Mucosa of stomach (tissue), 1 donor: ENCODE data around the gene SLC2A13.
"Not testable (repeated sequence)": the region's sequence is repeated elsewhere in the genome, so short reads cannot be mapped to it uniquely, and the experiment has no call there.

ENCODE experiments used
- H3K27me3 ChIP-seq: one replicate; pipeline ENCODE4 v1.7.0; 2013; ENCODE audit warnings: mild to moderate bottlenecking, low read length; ENCODE audit not compliant: control insufficient read depth, insufficient read depth
- H3K36me3 ChIP-seq: one replicate; pipeline ENCODE4 v1.7.0; 2013; ENCODE audit warnings: low read length; ENCODE audit not compliant: control insufficient read depth, insufficient read depth
- H3K4me1 ChIP-seq: one replicate; pipeline ENCODE4 v1.7.0; 2013; ENCODE audit warnings: mild to moderate bottlenecking, low read length; ENCODE audit not compliant: control insufficient read depth, insufficient read depth
- H3K4me3 ChIP-seq: one replicate; pipeline ENCODE4 v1.7.0; 2013; ENCODE audit warnings: low read length
- H3K9ac ChIP-seq: one replicate; pipeline ENCODE4 v1.7.0; 2013; ENCODE audit warnings: mild to moderate bottlenecking, low read length, moderate library complexity
- H3K9me3 ChIP-seq: one replicate; pipeline ENCODE4 v1.7.0; 2013; ENCODE audit warnings: mild to moderate bottlenecking, low read length, moderate library complexity; ENCODE audit not compliant: control insufficient read depth
- donor health status: Pancreatic carcinoma.

Gene SLC2A13

DNA sequence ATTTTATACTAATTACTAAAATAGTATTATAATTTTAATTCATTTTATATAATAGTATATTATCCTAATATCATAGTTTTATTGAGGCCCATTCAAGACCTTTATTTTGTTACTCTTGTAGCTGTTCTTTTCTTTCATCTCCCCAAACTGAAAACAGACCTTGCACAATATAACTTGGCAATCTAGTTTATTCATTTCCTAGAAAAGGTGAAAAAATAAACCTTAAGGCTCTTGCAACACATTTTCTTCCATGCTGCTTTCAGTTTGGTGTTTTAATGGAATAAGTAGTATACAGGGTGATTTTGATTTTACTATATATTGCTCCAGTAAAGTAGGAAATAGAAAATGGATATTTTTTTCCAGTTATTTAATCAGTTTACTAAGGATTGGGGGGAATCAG, 174.0 kb downstream of the SLC2A13 start:
- Histone ChIP-seq H3K4me3 (no peak overlapping the region), H3K36me3 (no peaks in the 10 kb centered on the region), H3K9ac (no peak overlapping the region), H3K4me1 (no peaks in the 10 kb centered on the region), H3K9me3 (no peaks in the 10 kb centered on the region), H3K27me3 (no peaks in the 10 kb centered on the region)

DNA sequence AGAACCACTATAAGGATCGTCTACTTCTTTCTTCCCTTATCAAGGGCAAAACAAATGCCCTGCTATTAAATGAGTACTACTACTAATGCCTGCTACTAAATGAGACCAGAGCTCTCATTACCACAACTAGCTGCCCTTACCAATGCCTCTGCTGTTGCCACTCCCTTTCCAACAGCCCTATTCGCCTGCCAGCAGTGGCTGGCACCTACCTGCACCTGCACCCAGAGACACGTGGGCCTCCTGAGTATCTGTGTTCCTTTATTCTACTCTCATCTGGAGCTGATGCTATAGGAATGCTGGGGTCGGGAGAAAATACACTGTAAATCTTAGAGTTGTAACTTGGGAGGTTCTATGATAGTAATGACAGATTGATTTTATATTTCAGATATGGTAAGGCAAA, 174.7 kb downstream of the SLC2A13 start:
- H3K4me1 ChIP-seq, result no peaks in the 10 kb centered on the region
- H3K9ac ChIP-seq, result no peak overlapping the region
- H3K4me3 ChIP-seq, result no peak overlapping the region
- H3K27me3 ChIP-seq, result no peaks in the 10 kb centered on the region
- H3K9me3 ChIP-seq, result no peaks in the 10 kb centered on the region
- H3K36me3 ChIP-seq, result no peaks in the 10 kb centered on the region

DNA sequence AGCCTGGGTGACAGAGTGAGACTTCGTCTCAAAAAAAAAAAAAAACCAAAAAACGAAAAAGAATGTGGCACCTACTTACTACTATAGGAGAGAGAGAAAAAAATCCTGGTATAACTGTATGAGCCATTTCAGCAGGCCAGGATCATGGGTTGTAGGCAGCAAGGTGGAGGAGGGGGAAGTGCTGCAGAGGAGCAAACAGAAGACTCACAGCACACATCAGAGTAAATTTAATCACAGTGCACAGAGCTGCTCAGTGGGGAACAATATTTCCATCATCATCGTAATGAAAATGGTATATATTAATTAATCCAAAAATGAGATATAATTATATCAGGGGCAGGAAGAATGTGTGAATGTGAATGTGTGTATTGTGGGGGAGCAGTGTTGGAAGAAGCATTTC, 175.8 kb downstream of the SLC2A13 start:
- no peaks in the 10 kb centered on the region for H3K36me3 ChIP-seq
- H3K9ac ChIP-seq, result no peak overlapping the region
- no peaks in the 10 kb centered on the region for H3K27me3 ChIP-seq
- H3K9me3 ChIP-seq, result no peaks in the 10 kb centered on the region
- H3K4me1 ChIP-seq, result no peaks in the 10 kb centered on the region
- no peak overlapping the region for H3K4me3 ChIP-seq

DNA sequence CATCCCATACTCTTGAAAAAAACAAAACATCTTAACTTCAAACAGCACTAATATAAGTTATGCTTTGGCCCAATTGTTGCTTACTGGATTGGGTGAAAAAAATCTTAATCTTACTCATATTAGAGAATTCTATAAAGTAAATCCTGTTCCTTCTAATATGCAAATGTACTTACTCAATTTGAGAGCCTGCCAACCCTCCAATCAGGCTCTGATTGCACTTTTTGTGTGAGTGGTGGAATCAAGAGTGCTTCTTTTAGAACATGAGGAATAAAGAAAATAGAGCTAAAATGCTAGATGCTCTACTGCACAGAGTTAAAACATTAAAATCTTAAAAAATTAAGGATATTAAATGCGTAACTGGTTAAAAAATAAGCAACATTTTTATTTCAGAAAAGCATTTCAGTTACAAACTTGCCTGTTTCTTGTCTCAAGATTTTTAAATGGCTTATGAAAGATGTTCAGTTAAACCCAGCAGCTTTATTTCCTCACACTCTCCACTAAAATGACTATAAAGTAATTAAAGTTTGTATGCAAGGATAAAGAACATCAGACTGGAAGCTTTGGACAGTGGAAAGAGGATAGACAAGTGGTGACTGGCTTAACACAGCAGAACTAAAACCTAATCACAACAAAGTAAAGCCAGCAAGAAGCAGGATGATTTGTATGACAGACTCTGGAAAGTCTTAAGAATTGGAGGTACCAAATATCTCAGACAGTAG, 177.5 kb downstream of the SLC2A13 start:
- Histone ChIP-seq H3K9me3 (no peaks in the 10 kb centered on the region), H3K27me3 (no peaks in the 10 kb centered on the region), H3K4me3 (no peak overlapping the region), H3K36me3 (no peaks in the 10 kb centered on the region), H3K4me1 (no peaks in the 10 kb centered on the region), H3K9ac (no peak overlapping the region)

DNA sequence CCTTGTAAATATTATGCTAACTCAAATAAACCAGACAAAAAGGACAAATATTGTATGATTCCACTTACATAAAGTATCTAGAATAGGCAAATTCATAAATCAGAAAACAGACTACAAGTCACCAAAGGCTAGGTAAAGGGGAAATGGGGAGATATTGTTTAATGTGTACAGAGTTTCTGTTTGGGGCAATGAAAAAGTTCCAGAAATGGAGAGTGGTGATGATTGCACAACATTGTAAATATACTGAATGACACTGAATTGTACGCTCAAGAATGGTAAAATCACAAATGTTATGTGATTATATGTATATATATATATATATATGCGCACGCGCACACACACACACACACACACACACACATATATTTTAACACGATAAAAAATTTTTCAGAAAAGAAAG, 182.5 kb downstream of the SLC2A13 start:
- H3K9me3 ChIP-seq, result no peaks in the 10 kb centered on the region
- H3K9ac ChIP-seq, result no peak overlapping the region
- H3K27me3 ChIP-seq, result no peaks in the 10 kb centered on the region
- no peaks in the 10 kb centered on the region for H3K36me3 ChIP-seq
- H3K4me1 ChIP-seq, result peaks cover 8% of the 10 kb centered on the region
- H3K4me3 ChIP-seq, result no peak overlapping the region

DNA sequence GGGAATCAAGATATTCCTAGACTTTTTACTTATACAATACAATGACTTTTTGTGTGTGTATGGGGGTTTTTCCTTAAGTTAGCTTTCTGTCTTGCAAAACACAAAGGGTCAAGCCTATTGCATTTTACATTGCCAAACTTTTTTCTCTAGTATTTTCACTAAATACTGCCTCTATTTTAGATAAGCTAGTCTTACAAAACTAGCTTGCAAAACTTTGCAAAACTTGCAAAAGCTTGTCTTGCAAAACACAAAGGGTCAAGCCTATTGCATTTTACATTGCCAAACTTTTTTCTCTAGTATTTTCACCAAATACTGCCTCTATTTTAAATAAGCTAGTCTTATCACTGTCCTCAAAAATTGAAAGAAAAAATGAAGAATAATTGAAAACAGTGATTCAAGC, 183.3 kb downstream of the SLC2A13 start:
- not testable (repeated sequence) for H3K9me3 ChIP-seq, H3K4me3 ChIP-seq, H3K27me3 ChIP-seq, H3K4me1 ChIP-seq, H3K36me3 ChIP-seq, H3K9ac ChIP-seq

DNA sequence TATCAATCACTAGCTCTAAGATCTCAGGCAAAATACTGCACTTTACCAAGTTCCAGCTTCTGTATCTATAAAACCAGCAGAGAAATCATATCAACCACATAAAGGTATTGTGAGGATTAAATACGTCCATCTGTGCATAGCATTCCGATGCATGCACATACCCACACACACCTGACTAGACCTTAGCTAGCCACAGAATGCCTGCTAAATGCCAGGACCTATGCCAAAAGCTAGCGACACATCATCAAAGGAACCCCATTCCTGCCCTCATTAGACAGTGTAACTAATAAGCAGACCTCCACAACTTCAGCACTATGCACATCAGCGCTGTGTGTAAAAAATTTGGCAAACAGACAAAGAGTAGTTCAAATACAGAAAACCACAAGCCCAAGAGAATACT, 185.2 kb downstream of the SLC2A13 start:
- no peaks in the 10 kb centered on the region for H3K27me3 ChIP-seq
- H3K36me3 ChIP-seq, result no peaks in the 10 kb centered on the region
- peaks cover 8% of the 10 kb centered on the region for H3K4me1 ChIP-seq
- no peak overlapping the region for H3K4me3 ChIP-seq
- no peak overlapping the region for H3K9ac ChIP-seq
- no peaks in the 10 kb centered on the region for H3K9me3 ChIP-seq

DNA sequence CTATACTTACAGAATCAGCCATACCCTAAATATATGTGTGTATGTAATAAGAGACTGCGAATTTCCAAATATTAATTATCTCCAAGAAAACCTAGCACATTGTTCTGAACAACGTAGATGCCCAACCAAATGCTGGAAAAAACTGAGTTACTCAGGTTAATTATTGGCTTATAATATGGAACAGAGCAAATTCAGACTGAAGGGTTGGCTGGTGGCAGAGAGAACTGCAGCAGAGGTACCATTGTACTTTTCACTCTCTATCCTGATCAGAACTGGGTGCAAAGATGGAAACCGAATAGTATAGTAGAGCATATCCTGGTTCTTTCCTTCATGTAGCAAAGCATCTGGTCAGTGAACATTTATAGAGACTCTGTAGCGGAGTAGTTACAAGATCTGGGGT, 185.7 kb downstream of the SLC2A13 start:
- H3K9me3 ChIP-seq, result no peaks in the 10 kb centered on the region
- no peaks in the 10 kb centered on the region for H3K27me3 ChIP-seq
- H3K36me3 ChIP-seq, result no peaks in the 10 kb centered on the region
- no peak overlapping the region for H3K9ac ChIP-seq
- H3K4me3 ChIP-seq, result no peak overlapping the region
- H3K4me1 ChIP-seq, result peaks cover 8% of the 10 kb centered on the region

DNA sequence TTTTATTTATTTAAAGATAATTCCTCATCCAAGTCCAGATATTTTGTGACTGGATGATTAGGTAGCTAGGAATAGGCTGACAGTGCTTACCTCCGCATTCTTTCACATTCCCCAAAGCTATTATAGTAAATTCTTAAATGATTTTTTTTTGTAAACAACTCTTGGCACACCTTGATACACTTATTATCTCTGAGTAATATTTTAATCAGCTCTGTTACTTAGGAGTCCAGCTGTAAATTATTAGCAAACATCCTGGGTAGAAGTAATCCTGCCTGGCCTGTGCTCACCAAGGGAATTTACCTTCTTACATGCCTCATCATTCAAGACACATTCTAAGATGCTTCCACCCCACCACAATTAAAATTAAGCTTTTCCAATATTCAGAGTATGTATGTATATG, 186.1 kb downstream of the SLC2A13 start:
- Histone ChIP-seq H3K9me3 (no peaks in the 10 kb centered on the region), H3K27me3 (no peaks in the 10 kb centered on the region), H3K9ac (no peak overlapping the region), H3K36me3 (no peaks in the 10 kb centered on the region), H3K4me1 (peaks cover 8% of the 10 kb centered on the region), H3K4me3 (no peak overlapping the region)

DNA sequence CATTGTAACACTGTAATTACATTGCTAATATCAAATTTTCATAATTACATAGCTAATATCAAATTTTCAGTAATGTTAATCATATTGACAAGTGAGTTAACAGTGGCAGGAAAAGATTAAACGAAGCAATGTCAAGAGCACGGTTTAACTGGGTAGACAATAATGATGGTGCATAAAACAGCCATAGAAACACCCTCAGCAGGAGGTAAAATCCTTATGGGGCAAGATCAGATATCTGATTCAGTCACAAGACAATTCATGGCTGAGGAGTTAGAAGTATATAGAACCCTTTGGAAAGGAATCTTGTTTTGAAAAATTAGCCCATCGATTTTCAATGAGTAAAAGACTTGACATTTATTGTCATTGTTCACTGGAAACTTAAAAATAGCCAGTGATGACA, 190.6 kb downstream of the SLC2A13 start:
- no peaks in the 10 kb centered on the region for H3K9me3 ChIP-seq
- no peaks in the 10 kb centered on the region for H3K27me3 ChIP-seq
- H3K36me3 ChIP-seq, result no peaks in the 10 kb centered on the region
- H3K4me1 ChIP-seq, result peaks cover 6% of the 10 kb centered on the region
- no peak overlapping the region for H3K9ac ChIP-seq
- no peak overlapping the region for H3K4me3 ChIP-seq

DNA sequence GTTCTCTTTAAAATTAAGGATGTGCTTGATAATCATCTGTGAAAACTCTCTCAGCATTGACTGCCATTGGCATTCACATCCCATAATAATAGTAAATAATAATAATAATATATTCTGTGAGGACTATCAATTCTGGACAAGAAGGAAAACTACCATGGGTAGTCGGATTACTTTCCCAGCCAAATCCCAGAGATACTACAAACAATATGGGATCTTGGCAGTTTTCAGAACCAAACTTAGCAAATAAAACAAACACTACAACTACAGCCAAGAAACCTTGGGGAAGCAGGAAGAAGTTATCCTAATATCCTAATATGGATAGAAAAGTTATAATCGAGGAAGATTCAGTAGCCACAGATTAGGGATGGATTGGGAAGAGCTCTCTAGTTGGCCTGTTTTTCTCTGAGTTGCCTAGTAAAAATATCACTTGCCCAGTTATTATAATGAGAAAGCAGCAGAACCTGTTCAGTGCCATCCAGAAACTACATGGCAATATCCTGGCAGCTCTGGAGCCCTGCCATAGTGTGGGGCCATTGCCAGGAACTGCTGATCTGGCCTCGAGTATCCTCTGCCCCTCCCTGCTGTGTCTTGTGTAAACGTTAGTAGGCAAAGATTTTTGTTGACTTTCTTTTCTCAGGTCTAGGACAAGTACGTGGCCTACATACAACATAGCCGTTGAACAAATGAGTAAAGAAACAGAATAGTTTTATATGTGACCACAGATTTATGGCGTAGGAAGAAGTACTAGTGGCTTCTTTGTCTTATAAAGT, 193.5 kb downstream of the SLC2A13 start:
- Histone ChIP-seq H3K36me3 (no peaks in the 10 kb centered on the region), H3K9ac (no peak overlapping the region), H3K4me3 (no peak overlapping the region), H3K27me3 (no peaks in the 10 kb centered on the region), H3K9me3 (no peaks in the 10 kb centered on the region), H3K4me1 (peaks cover 3% of the 10 kb centered on the region)

DNA sequence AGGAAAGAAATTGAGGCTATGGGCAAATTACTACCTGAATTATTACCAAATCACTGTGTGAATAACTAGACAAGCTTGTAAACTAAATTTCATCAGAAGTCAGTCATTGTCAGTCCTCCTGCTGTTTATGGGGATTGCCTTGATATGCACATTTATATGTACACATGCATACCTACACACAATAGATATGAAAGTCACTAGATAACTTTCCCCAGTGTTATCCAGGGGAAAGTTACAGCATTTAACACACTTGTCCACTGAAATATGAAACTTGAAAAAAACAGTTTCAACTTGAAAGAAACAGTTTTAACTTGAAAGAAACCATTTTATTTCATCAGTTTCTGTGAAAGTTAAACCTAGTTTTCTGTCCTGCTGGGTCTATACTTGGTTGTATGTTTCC, 199.6 kb downstream of the SLC2A13 start:
- H3K4me3 ChIP-seq, result no peak overlapping the region
- H3K36me3 ChIP-seq, result no peaks in the 10 kb centered on the region
- H3K27me3 ChIP-seq, result no peaks in the 10 kb centered on the region
- H3K4me1 ChIP-seq, result no peaks in the 10 kb centered on the region
- no peaks in the 10 kb centered on the region for H3K9me3 ChIP-seq
- no peak overlapping the region for H3K9ac ChIP-seq
